Glomerular endothelial cell (primary cell): ENCODE data around the gene ROR2. TPM values are rescaled to one million over a fixed set of nuclear protein-coding genes. Genes with fewer than 3 reads are reported as not detected.

Experiments used
- DNase-seq: peaks from one replicate; pipeline ENCODE4 v3.0.0-alpha.2; 2011; ENCODE audit warnings: low read depth, low spot score; ENCODE audit errors: extremely low read depth
- total RNA-seq: library from RNA; depleted of rRNA; stranded (reverse); fragments of >200 nt; gene quantifications from 2 replicates; pipeline ENCODE4 v1.2.3, GENCODE V29; 2015

Gene ROR2
- total RNA-seq, 1 donor from 2014 or later = 0.12 TPM

DNA sequence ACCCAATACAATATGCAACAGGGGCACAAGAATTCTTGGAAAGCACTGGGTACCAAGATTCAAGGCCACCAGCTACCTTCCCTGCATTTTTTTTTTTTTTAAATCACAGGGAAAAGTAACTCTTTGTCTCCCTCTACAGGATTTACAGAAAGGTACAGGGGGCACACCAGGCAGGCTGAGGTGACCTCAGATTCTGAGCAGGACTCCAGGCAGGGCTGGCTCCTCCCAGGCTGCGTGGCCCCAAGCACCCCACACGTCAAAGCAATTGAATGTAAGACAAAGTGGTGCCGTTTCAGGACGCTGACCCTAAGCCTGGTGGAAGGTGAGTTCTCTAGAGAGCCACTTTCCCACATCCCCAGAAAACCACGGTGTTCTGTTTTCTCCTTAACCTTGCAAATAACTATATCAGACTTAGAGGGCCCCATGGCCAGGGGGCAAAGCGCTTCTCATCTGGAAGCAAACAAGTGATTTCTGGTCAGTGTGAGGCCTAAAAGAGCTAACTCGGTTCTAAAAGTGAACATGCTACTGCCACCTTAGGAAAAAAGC lies 222.6 kb downstream of the ROR2 start:
- no peak for DNase-seq

DNA sequence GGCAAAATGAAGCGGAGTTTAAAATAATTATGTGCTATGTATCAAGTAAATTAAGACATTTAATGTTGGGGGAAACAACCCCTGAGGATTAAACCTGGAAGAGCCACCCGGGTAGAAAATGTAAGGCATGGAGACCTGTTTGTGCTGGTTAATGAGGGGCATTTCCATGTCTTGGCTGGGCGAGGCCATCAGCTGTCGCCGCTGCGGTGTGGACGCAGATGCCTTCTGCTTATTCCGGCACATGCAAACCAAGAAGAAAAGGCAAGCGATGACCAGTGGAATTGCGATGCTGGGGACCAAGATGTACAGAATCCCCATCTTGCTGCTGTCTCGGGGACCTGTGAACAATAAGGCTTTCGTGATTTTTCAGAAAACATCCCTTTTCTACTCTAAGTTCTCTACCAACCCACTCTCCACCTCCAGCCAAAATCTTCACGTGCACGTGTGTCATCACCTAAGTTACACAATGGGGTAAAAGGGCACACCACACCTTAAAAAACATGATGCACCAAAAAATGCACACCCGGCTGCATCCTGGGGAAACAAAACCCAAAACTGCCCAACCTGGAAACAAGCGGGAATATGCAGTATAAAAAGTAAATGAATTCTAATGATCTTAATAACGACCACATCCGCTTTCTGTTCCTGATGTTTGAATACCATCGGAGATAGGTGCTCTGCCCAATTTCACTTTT lies 223.5 kb downstream of the ROR2 start:
- no peak for DNase-seq

DNA sequence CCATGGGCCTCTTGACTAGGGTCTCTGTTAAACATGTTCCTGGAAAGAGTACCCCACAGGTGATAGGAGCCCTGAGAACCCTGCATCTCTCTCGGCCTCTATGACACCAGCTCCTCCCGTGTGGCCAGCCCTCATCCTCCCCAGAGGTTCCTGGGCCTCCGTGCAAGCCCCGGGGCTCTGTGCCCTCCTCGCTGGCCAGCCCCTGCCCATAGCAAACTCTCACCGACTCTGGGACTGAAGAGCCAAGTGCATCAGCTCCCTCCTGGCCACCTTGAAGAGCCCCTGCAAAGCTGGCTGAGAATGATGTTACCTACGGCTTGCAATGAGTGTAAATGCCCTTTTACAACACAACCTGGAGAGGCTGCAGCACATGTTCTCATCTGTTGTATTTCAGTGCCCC lies 224.4 kb downstream of the ROR2 start:
- no peak for DNase-seq

DNA sequence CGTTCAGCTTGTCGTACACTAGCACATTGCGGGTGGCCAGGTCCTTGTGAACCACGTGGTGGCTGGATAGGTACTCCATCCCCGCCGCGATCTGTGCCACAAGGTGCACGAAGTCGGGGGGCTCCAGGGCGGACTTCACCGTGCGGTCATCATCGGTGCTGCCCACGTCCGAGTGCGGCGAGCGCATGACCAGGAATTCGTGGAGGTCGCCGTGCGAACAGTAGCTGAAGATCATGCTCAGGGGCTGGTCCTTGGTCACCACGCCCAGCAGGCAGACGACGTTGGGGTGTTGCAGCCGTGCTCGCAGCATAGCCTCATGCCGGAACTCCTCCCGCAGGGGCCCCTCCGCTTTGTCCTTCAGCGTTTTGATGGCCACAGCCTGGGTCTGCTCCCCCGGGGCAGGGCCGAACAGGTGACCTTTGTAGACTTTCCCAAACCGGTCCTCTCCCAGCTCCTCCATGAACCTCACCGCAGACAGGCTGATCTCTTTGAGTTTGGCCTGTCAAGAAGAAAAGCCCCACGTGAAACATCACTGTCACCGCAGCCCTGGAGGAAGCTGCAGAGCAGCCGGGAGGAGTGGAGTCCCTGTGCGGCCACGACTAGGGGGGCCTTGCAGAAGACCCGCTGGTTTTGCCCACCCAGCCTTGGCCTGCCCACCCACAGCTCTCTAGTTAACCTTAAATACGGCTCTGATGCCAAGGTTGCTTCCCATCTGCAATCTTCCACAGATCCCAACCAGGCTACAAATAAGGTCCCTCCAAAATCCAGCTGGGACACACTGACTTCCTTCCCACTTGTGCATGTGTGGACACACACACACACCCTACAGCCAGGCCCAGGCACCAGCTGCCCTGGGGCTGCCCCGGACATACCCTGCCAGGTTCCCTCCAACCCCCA lies 225.2 kb downstream of the ROR2 start:
- no peak for DNase-seq

DNA sequence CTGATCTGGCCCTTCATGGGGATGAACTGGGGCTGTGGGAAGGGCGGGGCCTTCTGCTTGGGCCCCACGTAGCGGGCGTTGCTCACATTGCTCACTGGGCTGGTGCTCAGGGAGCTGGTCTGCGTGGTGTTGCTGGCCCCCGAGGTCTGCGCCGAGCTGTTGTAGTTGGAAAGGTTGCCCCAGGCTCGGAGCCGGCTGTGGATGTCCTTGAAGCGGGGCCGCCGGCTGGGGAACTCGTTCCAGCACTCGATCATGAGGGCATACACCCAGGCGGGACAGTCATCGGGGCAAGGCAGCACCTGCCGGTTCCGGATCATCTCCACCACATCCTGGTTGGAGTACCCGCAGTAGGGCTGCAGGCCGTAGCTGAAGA lies 226.0 kb downstream of the ROR2 start:
- DNase-seq = no peak

DNA sequence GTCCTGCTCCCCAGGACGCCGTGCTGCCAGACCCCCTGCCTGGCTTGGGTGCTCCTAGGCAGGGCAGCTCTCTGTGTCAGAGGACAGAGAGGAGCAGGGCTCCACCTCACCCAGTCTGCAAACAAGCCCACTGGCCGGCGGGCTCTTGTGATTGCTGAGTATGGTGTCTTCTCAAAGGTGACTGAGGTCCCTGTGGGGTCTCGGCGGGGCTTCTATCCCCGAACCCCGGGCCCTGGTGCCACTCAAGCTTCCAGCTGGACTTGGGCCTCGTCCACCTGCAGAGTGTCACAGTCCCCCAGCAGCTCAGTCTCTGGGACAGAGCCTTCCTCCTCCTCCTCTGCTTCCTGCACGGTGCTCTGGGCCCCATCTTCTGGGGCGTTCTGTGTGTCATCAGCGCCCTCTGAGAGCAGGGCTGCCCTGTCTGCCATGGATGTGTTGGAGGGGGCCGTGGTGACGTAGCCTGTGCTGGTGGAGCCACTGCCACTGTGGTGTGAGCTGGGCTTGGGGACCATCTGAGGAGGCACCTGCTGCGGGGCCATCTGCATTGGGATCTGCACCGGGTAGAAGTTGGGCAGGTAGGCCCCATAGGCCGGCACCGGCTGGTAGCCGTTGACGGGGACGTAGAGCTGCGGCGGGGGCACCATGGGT lies 226.5 kb downstream of the ROR2 start:
- DNase-seq = no peak

DNA sequence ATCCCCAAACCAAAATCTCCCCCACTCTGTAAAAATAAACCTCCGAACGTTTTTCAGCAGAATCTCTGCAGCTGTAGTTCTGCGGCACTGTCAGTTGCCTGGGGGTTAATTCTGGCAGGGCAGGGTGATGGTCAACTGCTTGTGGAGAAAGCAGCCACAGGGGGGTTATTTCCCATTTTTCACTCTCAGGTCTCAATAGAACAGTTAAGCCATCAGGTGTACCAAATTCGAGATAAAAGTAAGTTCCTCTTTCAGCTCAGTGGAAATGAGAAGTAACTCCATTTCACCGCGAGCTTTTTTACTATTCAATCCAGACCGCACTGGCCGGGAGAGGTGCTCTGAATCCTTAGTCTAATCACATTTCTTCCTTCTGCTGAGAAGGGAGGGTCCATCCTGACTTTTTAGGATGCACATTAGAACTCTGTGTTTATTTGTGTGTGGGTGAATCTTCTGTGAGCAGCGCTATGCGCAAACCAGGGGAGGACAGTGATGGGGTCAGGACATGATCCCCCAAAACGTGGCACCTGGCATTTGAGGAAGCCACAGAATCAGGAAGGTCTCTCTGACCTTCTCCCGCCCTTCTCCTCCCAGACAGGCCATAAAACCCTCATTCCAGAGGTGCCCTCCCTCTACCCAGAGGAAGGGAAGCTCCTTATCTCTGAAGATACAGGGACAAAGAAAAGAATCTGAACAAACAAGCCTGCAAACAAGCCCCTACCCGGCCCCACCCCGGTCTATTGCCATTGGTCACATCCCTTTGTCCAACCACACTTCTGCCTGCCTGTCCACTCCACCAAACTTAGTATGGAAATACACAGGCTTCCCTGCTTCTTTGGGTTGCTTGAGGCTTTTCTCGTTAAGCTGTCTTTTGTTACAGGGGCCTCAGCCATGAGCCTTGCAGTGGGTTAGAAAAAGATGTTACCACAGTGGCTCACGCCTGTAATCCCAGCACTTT lies 229.0 kb downstream of the ROR2 start:
- DNase-seq = no peak

DNA sequence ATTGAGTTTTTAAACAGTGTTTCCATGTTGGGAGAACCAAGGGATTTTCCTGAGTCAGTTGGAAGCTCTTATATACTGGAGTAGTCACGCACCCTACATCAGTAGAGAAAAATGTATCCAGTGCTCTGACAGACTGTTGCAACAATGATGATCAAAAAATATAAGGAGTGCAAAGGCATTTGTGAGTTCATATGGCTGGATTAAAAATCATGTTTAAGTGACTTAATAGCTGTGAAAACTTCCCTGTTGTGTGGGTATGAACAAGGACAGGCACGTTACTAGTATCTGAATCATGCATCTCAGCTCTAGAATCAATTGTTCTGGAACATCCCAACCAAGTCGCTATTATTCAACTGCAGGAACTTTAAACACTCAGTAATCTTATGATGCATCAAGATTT lies 229.7 kb downstream of the ROR2 start:
- DNase-seq = no peak

DNA sequence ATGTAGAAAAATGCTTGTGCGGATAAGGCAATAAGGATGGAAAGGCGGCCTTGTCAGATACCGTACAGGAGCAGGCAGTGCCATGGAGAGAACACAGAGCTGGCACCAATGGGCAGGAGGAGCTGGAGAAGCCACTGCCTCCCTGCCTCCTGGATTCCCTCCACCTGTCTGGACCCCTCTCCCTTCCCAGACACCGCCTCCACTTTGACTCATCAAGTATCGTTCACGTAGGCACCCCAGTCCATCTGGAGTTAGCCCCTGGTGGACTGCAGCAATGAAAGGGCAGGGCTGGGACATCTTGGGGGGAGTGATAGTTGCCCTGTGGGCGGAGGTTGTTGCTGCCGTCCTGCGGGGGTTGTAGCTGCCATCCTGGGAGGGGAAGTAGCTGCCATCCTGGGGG lies 232.0 kb downstream of the ROR2 start:
- DNase-seq = no peak

DNA sequence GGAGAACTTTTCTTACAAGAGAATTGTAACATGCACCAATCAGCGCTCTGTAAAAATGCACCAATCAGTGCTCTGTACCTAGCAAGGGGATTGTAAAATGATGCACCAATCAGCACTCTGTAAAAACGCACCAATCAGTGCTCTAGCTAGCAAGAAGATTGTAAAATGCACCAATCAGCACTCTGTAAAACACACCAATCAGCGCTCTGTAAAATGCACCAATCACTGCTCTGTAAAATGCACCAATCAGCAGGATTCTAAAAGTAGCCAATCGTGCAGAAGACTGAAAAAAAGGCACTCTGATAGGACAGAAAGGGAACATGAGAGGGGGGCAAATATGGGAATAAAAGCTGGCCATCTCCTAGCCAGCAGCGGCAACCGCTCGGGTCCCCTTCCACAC lies 233.2 kb downstream of the ROR2 start:
- no peak for DNase-seq

DNA sequence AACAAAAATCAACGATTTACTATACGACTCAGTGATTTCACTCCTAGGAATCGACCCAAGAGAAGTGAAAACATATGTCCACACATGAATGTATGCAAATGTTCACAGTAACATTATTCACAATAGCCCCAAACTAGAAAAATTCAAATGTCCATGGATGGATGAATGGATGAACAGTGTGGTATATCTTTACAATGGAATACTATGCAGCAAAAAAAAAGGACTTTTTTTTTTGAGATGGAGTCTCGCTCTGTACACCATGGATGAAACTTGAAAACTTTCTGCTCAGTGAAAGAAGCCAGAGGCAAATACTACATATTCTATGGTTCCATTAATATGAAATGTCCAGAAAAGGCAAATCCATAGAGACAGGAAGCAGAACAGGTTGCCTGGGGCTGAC lies 233.8 kb downstream of the ROR2 start:
- no peak for DNase-seq

DNA sequence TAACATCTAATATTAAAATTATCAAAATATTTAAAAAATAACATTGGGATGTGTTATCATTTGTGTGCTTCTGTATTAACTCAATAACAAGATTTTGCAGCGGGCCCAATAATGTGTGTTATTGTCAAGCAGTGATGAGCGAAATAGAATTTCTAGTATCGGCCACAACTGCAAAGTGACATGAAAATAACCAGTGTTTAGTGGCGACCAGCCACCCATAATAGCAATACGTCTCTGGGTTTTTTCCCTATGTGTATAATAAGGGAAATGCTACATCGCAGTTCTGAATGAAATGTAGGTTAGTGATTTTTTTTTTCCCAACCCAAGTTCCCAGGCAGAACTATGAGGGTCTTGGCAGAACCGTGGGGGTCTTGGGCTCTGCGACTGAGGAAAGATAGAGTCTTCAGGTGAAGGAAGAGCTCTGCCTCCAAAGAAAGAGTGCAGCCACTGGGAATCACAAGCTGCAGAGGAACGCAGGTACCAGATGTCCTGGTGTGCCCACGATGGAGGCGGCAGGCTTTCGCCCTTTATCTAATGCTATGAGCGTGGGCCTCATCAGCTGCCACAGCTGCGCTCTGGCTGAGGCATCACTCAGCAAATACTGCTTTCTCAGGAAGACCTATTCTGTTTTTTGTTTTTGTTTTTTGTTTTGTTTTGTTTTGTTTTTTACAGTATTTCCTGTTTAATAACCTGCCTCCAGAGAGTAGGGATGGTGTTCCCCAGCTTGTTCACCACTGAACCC lies 235.0 kb downstream of the ROR2 start:
- no peak for DNase-seq

DNA sequence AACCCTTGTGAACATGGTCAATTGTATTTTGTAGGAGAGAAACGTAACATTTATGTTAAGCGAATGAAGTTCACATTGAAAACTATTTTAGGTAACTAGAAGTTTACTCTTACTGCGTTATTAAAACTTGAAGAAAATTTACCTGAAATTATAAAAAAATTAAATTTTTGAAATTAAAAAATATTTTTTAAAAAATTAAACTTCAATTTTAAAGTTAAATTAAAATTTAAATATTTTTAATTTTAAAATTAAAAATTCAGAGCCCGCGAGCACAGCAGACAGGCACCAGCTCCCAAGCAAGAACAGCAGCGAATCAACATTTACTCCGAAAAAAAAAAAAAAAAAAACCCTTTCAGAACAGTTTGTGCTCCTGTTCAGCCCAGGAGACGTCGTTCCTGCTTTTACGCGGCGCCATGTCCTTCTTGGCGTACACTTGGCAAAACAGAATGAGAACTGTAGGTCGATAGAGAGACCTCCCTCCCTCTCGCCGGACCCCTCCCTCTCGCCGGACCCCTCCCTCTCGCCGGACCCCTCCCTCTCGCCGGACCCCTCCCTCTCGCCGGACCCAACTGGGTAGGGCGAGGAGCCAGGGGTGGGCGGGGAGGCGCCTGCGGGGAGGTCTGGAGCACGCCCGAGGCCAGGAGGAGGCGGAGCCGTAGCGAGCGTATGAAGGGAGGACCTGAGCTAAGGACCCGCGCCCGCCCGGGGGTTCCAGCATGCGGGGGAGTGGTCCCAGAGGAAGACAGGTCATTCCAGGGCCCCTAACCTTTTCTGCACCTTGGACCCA lies 235.8 kb downstream of the ROR2 start:
- no peak for DNase-seq

DNA sequence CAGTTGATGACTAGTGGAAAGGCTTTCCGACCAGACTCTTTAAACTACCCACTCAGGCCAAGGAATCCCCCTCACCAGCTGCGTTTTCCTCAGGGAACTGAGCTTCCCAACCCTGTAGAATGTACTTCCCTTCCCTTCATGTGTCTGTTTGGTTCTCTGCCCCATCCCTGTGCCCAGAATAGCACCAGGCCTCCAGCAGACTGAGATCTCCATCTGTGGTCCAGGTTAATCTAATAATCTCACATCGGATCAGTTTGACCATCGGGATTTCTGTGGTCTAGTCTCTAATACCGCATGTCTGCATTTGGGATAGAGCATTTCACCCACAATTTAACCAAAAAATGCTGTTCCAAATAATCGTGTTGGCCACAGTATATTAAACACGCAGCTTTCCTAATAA lies 237.2 kb downstream of the ROR2 start:
- no peak for DNase-seq

DNA sequence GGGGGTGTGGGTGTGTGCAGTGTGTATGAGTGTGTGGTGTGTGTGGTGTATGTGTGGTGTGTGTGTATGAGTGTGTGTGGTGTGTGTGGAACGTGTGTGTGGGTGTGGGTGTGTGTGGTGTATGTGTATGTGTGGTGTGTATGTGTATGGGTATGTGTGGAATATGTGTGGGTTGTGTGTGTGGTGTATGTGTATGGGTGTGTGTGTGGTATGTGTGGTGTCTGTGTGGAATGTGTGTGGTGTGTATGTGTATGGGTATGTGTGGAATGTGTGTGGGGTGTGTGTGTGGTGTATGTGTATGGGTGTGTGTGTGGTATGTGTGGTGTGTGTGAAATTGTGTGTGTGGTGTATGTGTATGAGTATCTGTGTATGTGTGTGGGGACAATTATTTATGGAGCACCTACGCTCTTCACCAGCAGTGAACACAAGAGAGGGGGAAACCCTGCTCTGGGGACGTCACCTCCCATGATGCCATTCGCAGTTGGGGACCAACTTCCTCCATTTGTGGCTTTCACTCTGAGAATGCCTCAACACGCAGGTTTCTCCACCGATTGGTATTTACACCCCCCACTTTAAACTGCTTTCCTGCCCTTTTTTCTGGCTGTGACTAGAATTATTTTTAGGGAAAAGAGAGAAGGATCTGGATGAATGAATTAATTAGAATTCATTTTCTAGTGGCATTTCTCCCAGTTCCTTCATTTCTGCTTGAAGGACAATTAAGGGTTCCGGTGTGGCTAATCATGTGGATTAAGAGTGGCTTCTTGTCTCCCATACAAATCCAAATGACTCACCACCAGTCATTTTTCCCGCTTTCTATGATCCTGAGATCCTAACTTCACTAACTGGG lies 238.1 kb downstream of the ROR2 start:
- DNase-seq = no peak

DNA sequence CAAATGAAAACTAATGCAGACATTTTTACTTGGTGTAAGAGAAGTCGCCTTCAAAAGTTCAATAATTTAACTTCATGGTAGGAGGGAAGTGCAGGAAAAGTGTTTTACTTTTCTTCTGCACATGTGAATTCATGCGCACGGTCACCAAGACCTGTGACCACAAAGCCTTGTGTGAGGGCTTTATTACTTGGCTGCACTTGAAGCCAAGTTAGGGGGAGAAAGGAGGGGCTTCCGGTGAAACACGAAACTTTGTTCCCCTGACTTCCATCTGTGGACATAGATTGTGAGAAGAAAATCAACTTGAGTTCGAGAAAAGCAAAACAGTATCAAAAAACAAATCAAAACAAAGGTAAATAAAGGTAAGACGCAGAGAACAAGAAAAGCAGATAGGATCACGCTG lies 239.9 kb downstream of the ROR2 start:
- no peak for DNase-seq

DNA sequence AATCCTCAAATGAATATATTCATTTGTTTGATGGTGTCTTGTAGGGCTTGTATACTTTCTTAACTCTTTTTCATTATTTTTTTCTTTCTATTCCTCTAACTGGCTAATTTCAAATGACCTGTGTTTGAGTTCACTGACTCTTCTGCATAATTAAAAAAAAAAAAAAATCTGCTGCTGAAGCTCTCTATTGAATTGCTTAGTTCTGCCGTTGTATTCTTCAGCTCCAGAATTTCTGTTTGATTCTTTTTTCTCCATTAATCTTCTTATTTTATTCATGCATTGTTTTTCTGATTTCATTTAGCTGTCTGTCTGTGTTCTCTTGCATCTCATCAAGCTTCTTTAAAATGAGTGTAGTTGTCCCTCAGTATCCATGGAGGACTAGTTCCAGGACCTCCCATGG lies 244.6 kb downstream of the ROR2 start:
- DNase-seq = no peak

DNA sequence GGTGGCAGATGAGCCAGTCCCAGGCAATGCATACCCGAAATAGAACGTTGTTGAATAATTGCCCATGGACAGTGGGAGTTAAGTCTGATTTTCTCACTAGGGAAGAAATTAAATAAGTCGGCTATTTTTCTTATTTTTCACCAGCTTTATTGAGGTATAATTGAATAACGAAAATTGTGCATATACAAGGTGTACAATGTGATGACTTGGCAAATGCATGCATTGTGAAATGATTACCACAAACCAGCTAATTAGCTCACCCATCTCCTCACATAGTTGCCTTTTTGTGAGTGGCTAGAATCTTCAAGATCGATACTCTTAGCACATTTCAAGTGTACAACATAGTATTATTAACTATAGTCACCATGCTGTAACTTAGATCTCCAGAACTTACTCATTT lies 249.6 kb downstream of the ROR2 start:
- no peak for DNase-seq
